HepG2 (cell line): ENCODE results near the gene IQCE. TPM values are rescaled to one million over a fixed set of nuclear protein-coding genes. Genes with fewer than 3 reads are reported as not detected.

Experiments used
- CC2D1A ChIP-seq: sonication (generic); formaldehyde crosslinking; IDR thresholded peaks from 2 replicates; pipeline ENCODE4 v1.8.1; 2023; ENCODE audit warnings: mild to moderate bottlenecking, missing genetic modification reagents
- CENPX ChIP-seq: sonication (generic); formaldehyde crosslinking; IDR thresholded peaks from 2 replicates; pipeline ENCODE4 v1.9.0; 2021; ENCODE audit warnings: mild to moderate bottlenecking, missing genetic modification reagents, moderate library complexity
- ETV5 ChIP-seq: IDR thresholded peaks from 2 replicates; pipeline ENCODE4 v1.6.1; 2018; ENCODE audit warnings: missing biosample characterization, missing genetic modification reagents, inconsistent platforms, borderline replicate concordance
- GZF1 ChIP-seq: sonication (generic); formaldehyde crosslinking; IDR thresholded peaks from 2 replicates; pipeline ENCODE4 v1.5.1; 2020; ENCODE audit warnings: mild to moderate bottlenecking, missing genetic modification reagents
- HES4 ChIP-seq: sonication (generic); formaldehyde crosslinking; IDR thresholded peaks from 2 replicates; pipeline ENCODE4 v1.9.0; 2021; ENCODE audit warnings: mild to moderate bottlenecking, missing genetic modification reagents, borderline replicate concordance
- IRX3 ChIP-seq: sonication (generic); formaldehyde crosslinking; IDR thresholded peaks from 2 replicates; pipeline ENCODE4 v1.8.1; 2023; ENCODE audit warnings: mild to moderate bottlenecking, low read depth, missing genetic modification reagents, borderline replicate concordance
- KDM5B ChIP-seq: sonication (generic); formaldehyde crosslinking; IDR thresholded peaks from 2 replicates; pipeline ENCODE4 v1.4.0; 2020; ENCODE audit warnings: missing genetic modification reagents, mild to moderate bottlenecking, borderline replicate concordance
- KLF16 ChIP-seq, 2 experiments: sonication (generic) in 1 of 2; formaldehyde crosslinking in 1 of 2; IDR thresholded peaks; 2 replicates each; pipeline versions ENCODE4 v1.6.1 to v1.8.0; 2016 to 2023; ENCODE audit warnings: missing genetic modification reagents in 2 of 2, missing compliant biosample characterization in 1 of 2
- MED8 ChIP-seq: sonication (generic); formaldehyde crosslinking; IDR thresholded peaks from 2 replicates; pipeline ENCODE4 v1.8.1; 2023; ENCODE audit warnings: mild to moderate bottlenecking, missing genetic modification reagents; ENCODE audit not compliant: insufficient replicate concordance
- NONO ChIP-seq, 2 experiments: fragments of 450-650 bp in 1 of 2; sonication (generic) in 1 of 2; formaldehyde crosslinking in 1 of 2; IDR thresholded peaks in 1 of 2; conservative IDR thresholded peaks in 1 of 2; 2 replicates each; pipeline versions ENCODE4 v1.6.1 to v1.8.0; 2017 to 2022; ENCODE audit warnings: mild to moderate bottlenecking in 1 of 2, missing genetic modification reagents in 1 of 2, moderate library complexity in 1 of 2
- ZNF225 ChIP-seq: sonication (generic); formaldehyde crosslinking; IDR thresholded peaks from 2 replicates; pipeline ENCODE4 v1.4.0; 2020; ENCODE audit warnings: mild to moderate bottlenecking, missing genetic modification reagents
- ZNF563 ChIP-seq: sonication (generic); formaldehyde crosslinking; IDR thresholded peaks from 2 replicates; pipeline ENCODE4 v1.8.0; 2022; ENCODE audit warnings: mild to moderate bottlenecking, moderate library complexity, missing genetic modification reagents
- ZSCAN9 ChIP-seq: IDR thresholded peaks from 2 replicates; pipeline ENCODE4 v1.6.1; 2016; ENCODE audit warnings: borderline replicate concordance
- polyA plus RNA-seq, 8 experiments: library from polyadenylated mRNA; depleted of rRNA in 3 of 8; stranded (reverse) in 7 of 8; unstranded in 1 of 8; fragments of >200 nt; fragmentation: Illumina TruSeq in 4 of 8; extraction: Trizol in 4 of 8; gene quantifications; 2 replicates each; pipeline versions ENCODE4 v1.2.1 to v1.2.3, GENCODE V29; 2011 to 2016; ENCODE audit warnings: low read depth in 4 of 8, missing spikeins in 1 of 8, mixed read lengths in 1 of 8; ENCODE audit not compliant: insufficient read depth in 1 of 8
- total RNA-seq, 5 experiments: library from RNA; depleted of rRNA; stranded (reverse); fragments of >200 nt; fragmentation: Illumina TruSeq; extraction: Trizol; gene quantifications; 2 replicates each; pipeline ENCODE4 v1.2.3, GENCODE V29; 2016; ENCODE audit warnings: low read depth in 1 of 5
- TF ChIP-seq, protein P1 (sequence below): sonication (generic); formaldehyde crosslinking; conservative IDR thresholded peaks from 2 replicates; pipeline ENCODE4 v1.4.0; 2020; ENCODE audit warnings: missing genetic modification reagents
- TF ChIP-seq, protein P2 (sequence below): sonication (generic); formaldehyde crosslinking; IDR thresholded peaks from 2 replicates; pipeline ENCODE4 v1.4.0; 2020; ENCODE audit warnings: missing genetic modification reagents, mild to moderate bottlenecking, borderline replicate concordance
- TF ChIP-seq, protein P3 (sequence below): sonication (generic); formaldehyde crosslinking; IDR thresholded peaks from 2 replicates; pipeline ENCODE4 v1.4.0; 2020; ENCODE audit warnings: missing genetic modification reagents, borderline replicate concordance
- TF ChIP-seq, protein P4 (sequence below): sonication (generic); formaldehyde crosslinking; IDR thresholded peaks from 2 replicates; pipeline ENCODE4 v1.8.0; 2022; ENCODE audit warnings: missing genetic modification reagents, mild to moderate bottlenecking, moderate library complexity, borderline replicate concordance

IQCE gene
- total and polyA plus RNA-seq, 2 of the 13 experiments (the other 11 are each of a cell fraction or from before 2014, with no cell fraction given), result 1.5 to 2.5 TPM

DNA sequence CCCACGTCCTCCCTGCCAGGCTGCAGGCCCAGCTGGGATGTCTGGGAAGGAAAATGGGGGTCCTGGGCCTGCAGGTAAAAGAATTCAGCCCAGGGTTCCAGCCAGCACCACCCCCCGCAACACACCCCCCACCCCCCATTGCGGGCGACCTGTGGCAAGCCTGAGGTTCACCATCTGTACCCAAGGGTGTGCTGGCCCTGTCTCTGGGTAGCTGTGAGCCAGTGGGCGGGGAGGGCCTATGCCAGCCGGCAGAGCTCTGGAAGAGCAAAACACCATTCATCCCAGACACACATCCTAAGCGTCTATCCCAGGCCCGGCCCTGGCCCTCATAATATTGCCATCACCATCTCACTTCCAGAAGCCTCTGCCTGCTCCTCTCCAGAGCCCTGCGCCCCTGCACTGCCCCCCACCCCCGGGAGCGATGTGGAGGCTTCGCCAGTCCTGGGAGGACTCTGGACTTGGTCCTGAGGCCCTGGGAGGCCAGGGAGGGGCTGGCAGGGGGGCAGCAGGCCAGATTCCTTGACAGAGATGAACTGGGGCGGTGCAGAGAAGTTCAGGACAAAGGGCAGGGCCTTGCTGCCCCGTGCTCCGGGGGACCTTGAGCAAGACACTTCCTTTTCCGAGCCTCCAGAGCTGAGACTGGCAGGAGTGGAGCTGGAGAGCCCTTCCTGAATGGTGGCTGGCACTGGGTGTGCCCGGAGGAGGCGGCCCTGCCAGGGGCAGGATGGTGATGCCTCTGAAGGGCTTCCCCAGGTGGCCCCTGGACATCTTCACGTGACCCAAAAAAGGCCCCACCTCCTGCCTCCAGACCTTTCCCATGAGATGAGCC, 64.3 kb downstream of the IQCE start (continued):
- TF ChIP-seq ZNF225 (CRISPR knock-in tag) (no peak), GZF1 (CRISPR knock-in tag) (no peak), HES4 (CRISPR knock-in tag) (no peak; the same call in 1 of the 2 replicates), ZSCAN9 (CRISPR knock-in tag) (peak; percentile 20; the same call in 1 of the 2 replicates), NONO (IDR thresholded peaks at IDR 0.05) (no peak), NONO (CRISPR knock-in tag; conservative IDR thresholded peaks at IDR 0.05) (peak; percentile 96), IRX3 (CRISPR knock-in tag) (no peak), KLF16 (CRISPR knock-in tag; IDR thresholded peaks at IDR 0.05) (peak in 1 of 2 experiments; percentile 77; a peak in 2 of 4 replicates), CENPX (CRISPR knock-in tag) (no peak), MED8 (CRISPR knock-in tag) (peak; percentile 92), ETV5 (CRISPR knock-in tag) (peak; percentile 89), KDM5B (CRISPR knock-in tag) (peak; percentile 80), ZNF563 (CRISPR knock-in tag) (peak; percentile 57; the same call in 1 of the 2 replicates), CC2D1A (no peak)
- TF ChIP-seq, protein P1, sequence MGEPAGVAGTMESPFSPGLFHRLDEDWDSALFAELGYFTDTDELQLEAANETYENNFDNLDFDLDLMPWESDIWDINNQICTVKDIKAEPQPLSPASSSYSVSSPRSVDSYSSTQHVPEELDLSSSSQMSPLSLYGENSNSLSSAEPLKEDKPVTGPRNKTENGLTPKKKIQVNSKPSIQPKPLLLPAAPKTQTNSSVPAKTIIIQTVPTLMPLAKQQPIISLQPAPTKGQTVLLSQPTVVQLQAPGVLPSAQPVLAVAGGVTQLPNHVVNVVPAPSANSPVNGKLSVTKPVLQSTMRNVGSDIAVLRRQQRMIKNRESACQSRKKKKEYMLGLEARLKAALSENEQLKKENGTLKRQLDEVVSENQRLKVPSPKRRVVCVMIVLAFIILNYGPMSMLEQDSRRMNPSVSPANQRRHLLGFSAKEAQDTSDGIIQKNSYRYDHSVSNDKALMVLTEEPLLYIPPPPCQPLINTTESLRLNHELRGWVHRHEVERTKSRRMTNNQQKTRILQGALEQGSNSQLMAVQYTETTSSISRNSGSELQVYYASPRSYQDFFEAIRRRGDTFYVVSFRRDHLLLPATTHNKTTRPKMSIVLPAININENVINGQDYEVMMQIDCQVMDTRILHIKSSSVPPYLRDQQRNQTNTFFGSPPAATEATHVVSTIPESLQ, result no peak
- TF ChIP-seq, protein P2, sequence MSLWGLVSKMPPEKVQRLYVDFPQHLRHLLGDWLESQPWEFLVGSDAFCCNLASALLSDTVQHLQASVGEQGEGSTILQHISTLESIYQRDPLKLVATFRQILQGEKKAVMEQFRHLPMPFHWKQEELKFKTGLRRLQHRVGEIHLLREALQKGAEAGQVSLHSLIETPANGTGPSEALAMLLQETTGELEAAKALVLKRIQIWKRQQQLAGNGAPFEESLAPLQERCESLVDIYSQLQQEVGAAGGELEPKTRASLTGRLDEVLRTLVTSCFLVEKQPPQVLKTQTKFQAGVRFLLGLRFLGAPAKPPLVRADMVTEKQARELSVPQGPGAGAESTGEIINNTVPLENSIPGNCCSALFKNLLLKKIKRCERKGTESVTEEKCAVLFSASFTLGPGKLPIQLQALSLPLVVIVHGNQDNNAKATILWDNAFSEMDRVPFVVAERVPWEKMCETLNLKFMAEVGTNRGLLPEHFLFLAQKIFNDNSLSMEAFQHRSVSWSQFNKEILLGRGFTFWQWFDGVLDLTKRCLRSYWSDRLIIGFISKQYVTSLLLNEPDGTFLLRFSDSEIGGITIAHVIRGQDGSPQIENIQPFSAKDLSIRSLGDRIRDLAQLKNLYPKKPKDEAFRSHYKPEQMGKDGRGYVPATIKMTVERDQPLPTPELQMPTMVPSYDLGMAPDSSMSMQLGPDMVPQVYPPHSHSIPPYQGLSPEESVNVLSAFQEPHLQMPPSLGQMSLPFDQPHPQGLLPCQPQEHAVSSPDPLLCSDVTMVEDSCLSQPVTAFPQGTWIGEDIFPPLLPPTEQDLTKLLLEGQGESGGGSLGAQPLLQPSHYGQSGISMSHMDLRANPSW, result no peak
- TF ChIP-seq, protein P3, sequence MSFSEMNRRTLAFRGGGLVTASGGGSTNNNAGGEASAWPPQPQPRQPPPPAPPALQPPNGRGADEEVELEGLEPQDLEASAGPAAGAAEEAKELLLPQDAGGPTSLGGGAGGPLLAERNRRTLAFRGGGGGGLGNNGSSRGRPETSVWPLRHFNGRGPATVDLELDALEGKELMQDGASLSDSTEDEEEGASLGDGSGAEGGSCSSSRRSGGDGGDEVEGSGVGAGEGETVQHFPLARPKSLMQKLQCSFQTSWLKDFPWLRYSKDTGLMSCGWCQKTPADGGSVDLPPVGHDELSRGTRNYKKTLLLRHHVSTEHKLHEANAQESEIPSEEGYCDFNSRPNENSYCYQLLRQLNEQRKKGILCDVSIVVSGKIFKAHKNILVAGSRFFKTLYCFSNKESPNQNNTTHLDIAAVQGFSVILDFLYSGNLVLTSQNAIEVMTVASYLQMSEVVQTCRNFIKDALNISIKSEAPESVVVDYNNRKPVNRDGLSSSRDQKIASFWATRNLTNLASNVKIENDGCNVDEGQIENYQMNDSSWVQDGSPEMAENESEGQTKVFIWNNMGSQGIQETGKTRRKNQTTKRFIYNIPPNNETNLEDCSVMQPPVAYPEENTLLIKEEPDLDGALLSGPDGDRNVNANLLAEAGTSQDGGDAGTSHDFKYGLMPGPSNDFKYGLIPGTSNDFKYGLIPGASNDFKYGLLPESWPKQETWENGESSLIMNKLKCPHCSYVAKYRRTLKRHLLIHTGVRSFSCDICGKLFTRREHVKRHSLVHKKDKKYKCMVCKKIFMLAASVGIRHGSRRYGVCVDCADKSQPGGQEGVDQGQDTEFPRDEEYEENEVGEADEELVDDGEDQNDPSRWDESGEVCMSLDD (CRISPR knock-in tag), result peak; percentile 57; the same call in 1 of the 2 replicates
- TF ChIP-seq, protein P4, sequence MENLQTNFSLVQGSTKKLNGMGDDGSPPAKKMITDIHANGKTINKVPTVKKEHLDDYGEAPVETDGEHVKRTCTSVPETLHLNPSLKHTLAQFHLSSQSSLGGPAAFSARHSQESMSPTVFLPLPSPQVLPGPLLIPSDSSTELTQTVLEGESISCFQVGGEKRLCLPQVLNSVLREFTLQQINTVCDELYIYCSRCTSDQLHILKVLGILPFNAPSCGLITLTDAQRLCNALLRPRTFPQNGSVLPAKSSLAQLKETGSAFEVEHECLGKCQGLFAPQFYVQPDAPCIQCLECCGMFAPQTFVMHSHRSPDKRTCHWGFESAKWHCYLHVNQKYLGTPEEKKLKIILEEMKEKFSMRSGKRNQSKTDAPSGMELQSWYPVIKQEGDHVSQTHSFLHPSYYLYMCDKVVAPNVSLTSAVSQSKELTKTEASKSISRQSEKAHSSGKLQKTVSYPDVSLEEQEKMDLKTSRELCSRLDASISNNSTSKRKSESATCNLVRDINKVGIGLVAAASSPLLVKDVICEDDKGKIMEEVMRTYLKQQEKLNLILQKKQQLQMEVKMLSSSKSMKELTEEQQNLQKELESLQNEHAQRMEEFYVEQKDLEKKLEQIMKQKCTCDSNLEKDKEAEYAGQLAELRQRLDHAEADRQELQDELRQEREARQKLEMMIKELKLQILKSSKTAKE (CRISPR knock-in tag), result peak; percentile 91
